Mesenchymal stem cell (in vitro differentiated cells and primary cell): ENCODE data around the gene ARGLU1.

Source experiments
- DNase-seq: peaks from one replicate; pipeline ENCODE4 v3.0.0-alpha.2; 2013
- H2AFZ ChIP-seq: one replicate; pipeline ENCODE4 v1.6.1; 2013; ENCODE audit warnings: low read depth, mild to moderate bottlenecking, control low read depth, inconsistent platforms, low read length, moderate library complexity
- H2AK5ac ChIP-seq: 2 replicates; pipeline ENCODE4 v1.6.1; 2013; ENCODE audit warnings: low read length, moderate library complexity, mild to moderate bottlenecking, inconsistent platforms; ENCODE audit not compliant: severe bottlenecking
- H2BK120ac ChIP-seq: one replicate; pipeline ENCODE4 v1.6.1; 2013; ENCODE audit warnings: low read depth, mild to moderate bottlenecking, inconsistent platforms, low read length, moderate library complexity
- H2BK12ac ChIP-seq, 2 experiments: one replicate each; pipeline ENCODE4 v1.6.1; 2013; ENCODE audit warnings: inconsistent platforms in 2 of 2, low read length in 2 of 2, mild to moderate bottlenecking in 2 of 2, moderate library complexity in 2 of 2, control low read depth in 1 of 2
- H2BK15ac ChIP-seq: one replicate; pipeline ENCODE4 v1.6.1; 2013; ENCODE audit warnings: mild to moderate bottlenecking, low read depth, inconsistent platforms; ENCODE audit not compliant: poor library complexity, severe bottlenecking
- H2BK5ac ChIP-seq: 2 replicates; pipeline ENCODE4 v1.6.1; 2013; ENCODE audit warnings: low read depth, mild to moderate bottlenecking, low read length, control low read depth, inconsistent platforms; ENCODE audit not compliant: poor library complexity, severe bottlenecking
- H3K14ac ChIP-seq, 2 experiments: one replicate each; pipeline ENCODE4 v1.6.1; 2013; ENCODE audit warnings: inconsistent platforms in 2 of 2, low read length in 2 of 2, control low read depth in 1 of 2, mild to moderate bottlenecking in 1 of 2, moderate library complexity in 1 of 2
- H3K18ac ChIP-seq, 2 experiments: one replicate each; pipeline ENCODE4 v1.6.1; 2013; ENCODE audit warnings: inconsistent platforms in 2 of 2, low read length in 2 of 2, control low read depth in 1 of 2, low read depth in 1 of 2, mild to moderate bottlenecking in 1 of 2
- H3K23ac ChIP-seq, 2 experiments: one replicate each; pipeline ENCODE4 v1.6.1; 2013; ENCODE audit warnings: inconsistent platforms in 2 of 2, low read length in 2 of 2, mild to moderate bottlenecking in 2 of 2, moderate library complexity in 2 of 2, control low read depth in 1 of 2
- H3K27ac ChIP-seq: 2 replicates; pipeline ENCODE4 v1.5.1; 2013; ENCODE audit warnings: mild to moderate bottlenecking, moderate library complexity, low read length, control low read depth, inconsistent platforms; ENCODE audit not compliant: poor library complexity, severe bottlenecking
- H3K27me3 ChIP-seq, 2 experiments: 2 replicates each; pipeline versions ENCODE4 v1.6.1 to v1.7.0; 2013; ENCODE audit warnings: low read length in 2 of 2, mild to moderate bottlenecking in 2 of 2, moderate library complexity in 2 of 2, control low read depth in 1 of 2, inconsistent platforms in 1 of 2; ENCODE audit not compliant: control insufficient read depth in 1 of 2, insufficient read depth in 1 of 2
- H3K36me3 ChIP-seq, 2 experiments: 2 replicates each; pipeline versions ENCODE4 v1.6.1 to v1.7.0; 2013; ENCODE audit warnings: low read length in 2 of 2, control low read depth in 1 of 2, inconsistent platforms in 1 of 2, low read depth in 1 of 2, mild to moderate bottlenecking in 1 of 2; ENCODE audit not compliant: insufficient read depth in 2 of 2, control insufficient read depth in 1 of 2
- H3K4ac ChIP-seq, 2 experiments: one replicate each; pipeline ENCODE4 v1.6.1; 2013; ENCODE audit warnings: inconsistent platforms in 2 of 2, low read length in 2 of 2, mild to moderate bottlenecking in 2 of 2, moderate library complexity in 2 of 2, control low read depth in 1 of 2, low read depth in 1 of 2
- H3K4me1 ChIP-seq: 2 replicates; pipeline ENCODE4 v1.6.1; 2013; ENCODE audit warnings: low read depth, low read length, control low read depth; ENCODE audit not compliant: control insufficient read depth, insufficient read depth
- H3K4me2 ChIP-seq: 2 replicates; pipeline ENCODE4 v1.6.1; 2013; ENCODE audit warnings: low read length, mild to moderate bottlenecking, inconsistent platforms; ENCODE audit not compliant: poor library complexity, severe bottlenecking
- H3K4me3 ChIP-seq, 2 experiments: 2 replicates each; pipeline versions ENCODE4 v1.5.1 to v1.7.0; 2013; ENCODE audit warnings: low read length in 2 of 2, mild to moderate bottlenecking in 2 of 2, control low read depth in 1 of 2, low read depth in 1 of 2; ENCODE audit not compliant: insufficient read depth in 1 of 2
- H3K79me1 ChIP-seq: replicated peaks from 2 replicates; pipeline ENCODE4 v1.6.1; 2013; ENCODE audit warnings: mild to moderate bottlenecking, control low read depth, low read length, inconsistent platforms; ENCODE audit not compliant: poor library complexity, severe bottlenecking
- H3K9ac ChIP-seq: 2 replicates; pipeline ENCODE4 v1.7.0; 2013; ENCODE audit warnings: mild to moderate bottlenecking, low read length, moderate library complexity
- H3K9me3 ChIP-seq: 2 replicates; pipeline ENCODE4 v1.7.0; 2013; ENCODE audit warnings: mild to moderate bottlenecking, low read length; ENCODE audit not compliant: control insufficient read depth
- H4K8ac ChIP-seq: one replicate; pipeline ENCODE4 v1.6.1; 2013; ENCODE audit warnings: inconsistent platforms, mild to moderate bottlenecking, low read length, moderate library complexity
- H4K91ac ChIP-seq: one replicate; pipeline ENCODE4 v1.6.1; 2013; ENCODE audit warnings: mild to moderate bottlenecking, low read length, inconsistent platforms
- WGBS: methylation state at CpG from one replicate; pipeline ENCODE4 v1.1.7; 2013; ENCODE audit warnings: mixed read lengths; 5-methylcytosine and 5-hydroxymethylcytosine counted together

ARGLU1 gene

DNA sequence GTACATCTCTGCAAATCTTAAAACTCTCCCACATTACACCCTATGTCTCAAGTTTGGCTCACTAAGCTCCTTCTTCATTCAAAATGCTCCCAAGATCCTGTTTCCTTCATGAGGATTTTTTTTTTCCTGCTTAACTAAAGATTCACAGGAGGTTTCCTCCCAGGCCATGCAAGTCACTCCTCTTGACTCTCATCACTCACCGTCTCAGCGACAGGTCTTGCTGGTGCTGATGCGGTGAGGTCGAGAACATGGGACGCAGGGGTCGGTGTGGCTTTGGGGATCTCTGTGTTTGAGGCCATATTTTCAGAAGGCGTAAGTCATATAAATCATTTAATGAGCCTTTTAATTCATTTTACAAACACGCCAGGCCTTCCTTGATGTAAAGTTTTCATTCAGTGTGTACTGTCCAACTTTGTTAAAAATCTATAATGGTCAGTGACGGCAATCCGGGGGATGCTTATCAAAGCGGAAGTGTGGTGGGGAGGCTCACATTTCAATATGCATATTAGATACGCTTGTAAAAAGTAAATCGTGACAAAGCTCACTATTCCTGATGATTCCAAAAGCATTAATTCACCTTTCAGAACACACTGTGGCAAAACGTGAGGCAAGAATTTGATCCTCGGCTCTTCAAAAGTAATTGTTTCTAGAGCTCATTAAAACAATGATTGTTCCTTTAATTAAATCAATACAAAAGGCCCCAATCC is 52.9 kb downstream of the ARGLU1 start:
- Histone ChIP-seq H3K4me1 (peaks cover 6% of the 10 kb centered on the region), H3K36me3 (peaks cover 0 to 15% of the 10 kb centered on the region in 2 experiments), H2BK5ac (no peak overlapping the region), H3K18ac (no peak overlapping the region), H3K9ac (no peak overlapping the region), H2BK120ac (no peak overlapping the region), H2BK12ac (peak overlapping the region in 1 of 2 experiments; percentile 49), H3K23ac (no peak overlapping the region), H2AFZ (no peak overlapping the region), H2BK15ac (no peak overlapping the region), H4K8ac (no peak overlapping the region), H3K27me3 (no peaks in the 10 kb centered on the region), H3K27ac (no peak overlapping the region), H3K79me1 (peaks cover 4% of the 10 kb centered on the region), H3K4me2 (no peak overlapping the region), H4K91ac (no peak overlapping the region), H3K4ac (no peak overlapping the region), H3K4me3 (no peak overlapping the region), H3K9me3 (no peaks in the 10 kb centered on the region), H3K14ac (no peak overlapping the region), H2AK5ac (no peak overlapping the region)
- 86% methylated on average over 11 of the region's 15 CpGs for WGBS
- no peak for DNase-seq

DNA sequence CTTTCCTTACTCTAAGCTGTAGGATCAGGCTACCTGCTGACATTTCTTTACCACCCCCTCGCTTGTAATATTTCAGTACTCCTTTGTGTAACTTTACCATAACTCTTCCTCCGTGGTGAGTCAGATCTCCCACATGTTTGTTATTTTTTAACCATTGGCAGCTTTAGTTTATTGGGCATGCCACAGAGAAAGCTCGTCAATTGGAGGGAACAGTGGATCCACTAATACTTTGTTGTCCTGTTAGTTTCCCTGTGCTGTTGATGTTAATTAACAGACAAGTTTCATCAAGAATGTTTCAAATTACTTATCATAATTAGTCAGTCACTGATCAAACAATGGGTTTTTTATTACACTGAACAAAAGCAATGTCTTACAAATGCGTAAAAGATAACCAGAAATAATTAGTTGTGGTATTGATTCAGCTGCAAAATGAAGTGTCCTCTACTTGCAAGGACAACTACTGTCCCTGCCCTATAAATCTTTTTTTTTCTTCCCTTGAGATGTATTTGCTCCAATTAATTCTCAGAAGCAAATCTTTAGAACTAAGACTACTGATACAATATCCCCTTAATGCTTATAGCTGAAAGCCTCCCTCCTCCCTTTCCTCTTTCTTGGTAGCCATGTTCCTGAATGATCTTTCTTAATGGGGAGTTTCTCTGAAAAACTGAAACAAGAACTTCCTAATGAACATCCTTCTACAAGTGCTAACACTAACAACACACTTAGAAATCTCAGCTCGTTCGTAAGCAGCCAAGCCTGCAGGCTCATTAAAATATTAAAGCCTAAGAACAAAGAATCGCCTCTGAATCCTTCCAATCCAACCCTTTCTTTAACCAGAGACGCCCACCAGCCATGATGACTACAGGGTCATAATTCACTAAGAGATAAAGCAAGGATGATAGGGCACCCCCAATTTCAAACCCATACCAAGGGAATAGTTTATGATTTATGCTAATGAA is 54.6 kb downstream of the ARGLU1 start:
- Histone ChIP-seq H2BK5ac (no peak overlapping the region), H2AFZ (no peak overlapping the region), H3K14ac (no peak overlapping the region), H3K9me3 (no peaks in the 10 kb centered on the region), H3K4ac (no peak overlapping the region), H3K27ac (peak overlapping the region; percentile 16), H3K4me2 (no peak overlapping the region), H3K27me3 (no peaks in the 10 kb centered on the region), H3K4me1 (peaks cover 6% of the 10 kb centered on the region), H3K9ac (no peak overlapping the region), H3K18ac (no peak overlapping the region), H2BK120ac (no peak overlapping the region), H4K91ac (no peak overlapping the region), H3K23ac (no peak overlapping the region), H4K8ac (no peak overlapping the region), H2BK15ac (no peak overlapping the region), H3K79me1 (peaks cover 4% of the 10 kb centered on the region), H2BK12ac (peak overlapping the region in 1 of 2 experiments; percentile 11), H3K4me3 (no peak overlapping the region), H3K36me3 (peaks cover 0 to 11% of the 10 kb centered on the region in 2 experiments), H2AK5ac (no peak overlapping the region)
- WGBS, result 57% methylated on average over 6 of the region's 8 CpGs
- peak; percentile 39 for DNase-seq

DNA sequence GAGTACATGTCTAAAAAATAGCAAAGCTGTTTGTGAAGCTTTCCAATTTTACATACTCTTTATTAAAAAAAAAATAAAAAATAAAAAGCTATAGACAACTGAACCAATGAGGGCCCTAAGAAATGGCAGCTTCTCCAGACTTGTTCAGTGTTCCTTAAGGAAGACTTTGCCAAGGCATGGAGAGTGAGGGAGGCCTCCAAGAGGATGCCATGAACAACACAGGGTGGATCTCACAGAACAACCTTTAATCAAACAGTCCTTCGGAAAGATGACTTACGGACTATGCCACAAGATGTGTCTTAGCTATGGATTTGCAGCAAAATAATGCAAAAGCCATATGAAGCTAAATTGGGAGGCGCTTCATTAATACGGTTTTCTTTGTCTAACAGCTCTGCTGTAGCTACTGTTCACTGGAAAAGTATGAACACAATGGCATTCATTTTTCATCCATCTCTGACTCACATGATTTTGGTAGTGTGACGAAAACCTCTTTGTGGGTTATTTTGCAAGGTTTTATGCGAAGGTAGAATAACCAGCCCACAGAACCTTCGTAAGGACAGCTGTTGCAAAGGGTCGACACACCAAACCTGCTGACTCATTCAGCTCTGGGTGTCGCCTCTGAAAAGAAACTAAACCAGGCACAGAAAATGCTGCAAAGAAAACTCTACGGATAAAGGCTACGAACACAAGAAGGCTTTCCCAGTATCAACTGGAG is 60.2 kb downstream of the ARGLU1 start:
- Histone ChIP-seq H4K8ac (no peak overlapping the region), H2AK5ac (no peak overlapping the region), H3K36me3 (peaks cover 0 to 12% of the 10 kb centered on the region in 2 experiments), H3K79me1 (peaks cover 17% of the 10 kb centered on the region), H3K9ac (no peak overlapping the region), H3K9me3 (no peaks in the 10 kb centered on the region), H3K4ac (peak overlapping the region in 1 of 2 experiments; percentile 77), H3K4me1 (peaks cover 4% of the 10 kb centered on the region), H2BK120ac (peak overlapping the region; percentile 56), H3K23ac (no peak overlapping the region), H2AFZ (no peak overlapping the region), H2BK12ac (peak overlapping the region; percentile 49 to 61), H3K18ac (peak overlapping the region; percentile 37 to 79), H2BK15ac (no peak overlapping the region), H2BK5ac (no peak overlapping the region), H3K4me3 (no peak overlapping the region), H3K4me2 (no peak overlapping the region), H3K14ac (no peak overlapping the region), H3K27me3 (no peaks in the 10 kb centered on the region), H4K91ac (peak overlapping the region; percentile 34), H3K27ac (peak overlapping the region; percentile 67)
- peak; percentile 94 for DNase-seq
- 33% methylated on average over 9 of the region's 11 CpGs for WGBS
